IPS-11a (cell line): Measurements from ENCODE around the gene IFI27L2.
A peak's percentile ranks its signal among the peaks of the same experiment; 100 is the strongest.

Experiments
- H3K4me3 ChIP-seq: one replicate; pipeline ENCODE4 v1.5.1; 2013; ENCODE audit warnings: low read depth, low read length, control low read depth

The IFI27L2 gene

DNA sequence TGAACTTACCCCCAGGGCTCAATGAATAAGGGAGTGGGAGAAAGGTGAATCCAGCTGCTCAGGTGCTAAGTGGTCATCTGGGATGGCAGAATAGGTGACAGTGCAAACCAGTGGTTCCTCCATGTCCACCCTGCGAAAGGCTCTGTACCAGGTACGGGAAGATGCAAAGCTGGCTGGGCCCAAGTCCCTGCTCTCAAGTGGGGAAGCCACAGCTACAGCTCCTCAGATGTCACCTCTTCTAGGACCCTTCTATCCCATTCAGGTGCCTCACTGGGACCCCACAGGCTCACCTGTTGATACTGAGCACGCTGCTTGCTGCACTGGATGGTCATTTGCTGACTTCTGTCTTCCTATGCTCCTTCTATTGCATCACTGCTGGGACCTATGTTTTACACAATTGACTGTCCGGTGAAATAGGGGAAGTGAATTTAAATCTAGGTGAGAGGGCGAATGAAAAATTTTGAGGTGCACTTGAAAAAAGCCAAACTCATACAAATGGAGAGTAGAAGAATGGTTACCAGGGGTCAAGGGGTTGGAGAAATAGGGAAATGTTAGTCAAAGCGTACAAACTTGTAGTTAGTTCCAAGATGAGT is 24.4 kb upstream of the IFI27L2 start:
- no peak overlapping the region for H3K4me3 ChIP-seq

DNA sequence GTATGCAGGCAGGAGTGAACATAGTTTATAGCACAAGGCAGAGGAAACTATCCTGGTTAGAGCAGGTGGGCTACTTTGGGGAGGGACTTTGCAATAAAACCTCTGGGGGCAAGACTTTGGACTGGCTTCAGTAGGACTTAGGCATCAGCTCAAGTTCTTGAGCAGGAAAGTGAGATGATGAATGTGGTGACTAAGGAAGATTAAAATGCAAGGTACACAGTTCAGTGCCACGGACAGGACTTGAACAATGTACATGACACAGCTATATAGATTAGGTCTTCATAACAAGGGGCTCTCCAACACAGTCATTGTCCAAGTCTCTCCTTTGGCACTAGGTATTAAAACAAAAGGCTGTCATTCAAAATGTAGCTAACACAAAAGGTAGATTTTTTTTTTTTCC is 23.3 kb upstream of the IFI27L2 start:
- no peak overlapping the region for H3K4me3 ChIP-seq

DNA sequence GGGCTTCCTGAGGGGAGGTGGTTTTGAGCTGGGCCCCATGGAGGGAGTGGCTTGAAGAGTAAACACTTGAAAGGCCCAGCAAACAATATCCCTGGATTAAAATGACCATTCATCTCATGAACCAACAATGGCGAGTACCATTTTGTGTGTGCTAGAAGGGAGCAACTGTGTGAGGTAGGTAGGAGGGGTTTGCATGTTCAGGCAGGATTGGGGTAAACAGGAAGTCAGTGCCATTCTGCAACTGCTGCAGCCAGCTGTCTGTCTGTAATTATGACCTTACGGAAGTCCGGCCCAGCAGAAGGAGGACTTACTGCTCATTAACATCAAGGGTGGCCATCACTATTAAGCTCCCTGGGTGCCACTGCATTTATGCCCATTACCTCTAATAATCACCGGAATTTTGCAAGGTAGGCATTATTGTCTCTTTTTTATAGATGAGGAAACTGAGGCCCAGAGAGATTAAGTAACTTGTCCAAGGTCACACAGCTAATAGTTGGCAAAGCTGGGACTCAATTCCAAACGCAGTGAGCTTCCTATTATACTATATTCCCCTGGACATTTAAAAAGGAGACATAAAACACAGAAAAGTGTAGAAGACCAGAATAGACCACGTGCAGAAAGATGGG is 16.6 kb upstream of the IFI27L2 start:
- H3K4me3 ChIP-seq = no peak overlapping the region

DNA sequence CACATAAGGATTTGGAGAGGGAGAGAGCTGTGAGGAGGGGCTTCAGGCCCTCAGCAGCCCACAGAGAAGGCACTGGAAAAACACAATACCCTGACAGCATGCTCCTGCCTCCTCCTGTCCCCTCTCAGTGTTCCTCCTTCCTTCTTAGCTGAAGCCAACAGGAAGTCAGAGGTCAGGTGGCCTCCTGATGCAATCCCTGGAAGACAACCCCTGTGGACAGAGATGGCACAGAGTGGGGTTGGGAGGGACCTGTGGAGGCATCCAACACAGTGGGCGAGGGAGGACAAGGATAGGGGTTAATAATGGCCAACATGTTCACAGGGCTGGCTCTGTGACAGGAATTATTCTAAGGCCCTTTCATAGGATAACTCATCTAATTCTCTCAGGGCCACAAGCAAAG is 15.4 kb upstream of the IFI27L2 start:
- no peak overlapping the region for H3K4me3 ChIP-seq

DNA sequence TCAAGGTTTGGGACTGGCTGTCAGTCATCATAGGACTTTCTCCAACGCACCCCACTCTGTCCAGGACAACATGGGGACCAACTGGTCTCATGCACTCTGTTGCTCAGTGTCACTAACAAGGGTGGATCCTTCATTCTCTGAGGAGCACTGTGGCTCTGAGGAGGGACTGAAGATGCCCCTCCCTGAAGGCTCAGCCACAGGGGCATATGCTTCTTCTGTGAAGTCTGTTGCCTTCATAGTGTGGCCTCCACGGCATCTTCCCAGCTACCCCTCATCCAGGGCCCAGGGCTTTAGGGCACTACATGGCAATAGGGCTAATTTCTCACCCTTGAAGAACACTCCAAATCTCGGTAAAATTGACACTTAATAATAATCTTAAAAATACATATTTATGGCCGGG is 14.3 kb upstream of the IFI27L2 start:
- no peak overlapping the region for H3K4me3 ChIP-seq

DNA sequence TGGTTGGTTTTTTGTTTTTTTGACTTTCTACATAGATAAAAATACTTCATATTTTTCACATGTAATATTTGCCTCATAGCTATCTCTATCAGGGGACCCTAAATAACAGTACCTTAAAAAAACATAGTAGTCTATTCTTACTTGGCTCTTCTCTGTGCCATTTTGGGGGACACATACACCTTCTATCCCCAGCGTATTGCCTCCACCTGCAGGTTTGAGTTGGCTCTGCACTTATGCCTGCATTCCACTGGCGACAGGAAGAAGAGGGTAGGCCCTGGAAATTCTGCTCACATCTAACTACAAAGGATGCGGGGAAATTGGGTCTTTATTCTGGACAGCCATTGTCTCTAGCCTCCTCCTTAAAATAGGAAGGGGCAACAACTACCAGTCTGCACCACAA is 13.8 kb upstream of the IFI27L2 start:
- no peak overlapping the region for H3K4me3 ChIP-seq

DNA sequence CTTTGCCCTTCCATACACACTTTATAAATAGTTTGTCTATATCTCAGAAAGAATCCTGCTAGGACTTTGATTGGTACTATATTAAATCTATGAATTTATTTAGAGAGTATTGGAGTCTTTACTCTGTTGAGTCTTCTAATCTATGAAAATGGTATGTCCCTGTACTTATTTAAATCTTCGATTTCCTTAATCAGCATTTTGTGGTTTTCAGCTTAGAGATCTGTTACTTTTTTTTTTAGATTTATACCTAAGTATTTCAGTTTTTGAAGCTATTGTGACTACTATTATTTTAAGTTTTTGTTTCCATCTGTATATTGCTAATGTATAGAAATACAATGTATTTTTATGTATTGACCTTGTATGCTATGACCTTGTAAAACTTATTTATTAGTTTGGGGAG is 13.4 kb upstream of the IFI27L2 start:
- H3K4me3 ChIP-seq = no peak overlapping the region

DNA sequence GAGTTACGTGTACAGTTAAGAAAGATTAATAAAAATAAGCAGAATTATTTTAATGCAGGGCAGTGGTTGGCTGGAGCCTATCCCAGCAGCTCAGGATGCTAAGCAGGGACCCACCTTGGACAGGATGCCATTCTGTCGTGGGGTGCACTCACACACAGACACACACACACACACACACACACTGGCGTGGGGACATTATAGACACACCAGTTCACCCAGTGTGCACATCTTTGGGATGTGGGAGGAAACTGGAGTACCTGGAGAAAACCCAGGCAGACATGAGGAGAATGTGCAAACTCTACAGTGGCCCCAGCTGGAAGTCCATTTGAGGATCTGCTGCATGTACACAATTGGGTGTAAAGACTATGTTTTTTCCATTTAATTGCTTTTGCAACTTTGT is 12.8 kb upstream of the IFI27L2 start:
- H3K4me3 ChIP-seq = no peak overlapping the region

DNA sequence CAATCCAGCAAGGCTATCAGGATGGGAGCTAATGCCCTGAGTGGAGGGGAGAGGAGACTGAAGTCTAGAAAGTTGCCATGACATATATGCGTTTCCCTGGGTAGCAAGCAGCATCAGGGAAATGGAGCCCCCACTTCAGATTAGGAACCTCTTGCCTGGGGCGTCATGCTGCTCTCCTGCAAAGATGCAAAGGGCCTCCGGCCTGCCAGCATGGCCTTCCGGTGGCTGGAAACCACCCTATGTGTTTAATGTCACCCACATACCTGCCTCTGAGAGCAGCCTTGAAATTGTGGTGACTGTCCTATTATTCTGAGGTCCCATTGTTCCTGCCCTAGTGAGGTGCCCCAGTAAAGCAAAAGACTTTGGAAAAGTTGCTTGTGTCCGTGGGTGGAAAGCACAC is 10.0 kb upstream of the IFI27L2 start:
- no peak overlapping the region for H3K4me3 ChIP-seq

DNA sequence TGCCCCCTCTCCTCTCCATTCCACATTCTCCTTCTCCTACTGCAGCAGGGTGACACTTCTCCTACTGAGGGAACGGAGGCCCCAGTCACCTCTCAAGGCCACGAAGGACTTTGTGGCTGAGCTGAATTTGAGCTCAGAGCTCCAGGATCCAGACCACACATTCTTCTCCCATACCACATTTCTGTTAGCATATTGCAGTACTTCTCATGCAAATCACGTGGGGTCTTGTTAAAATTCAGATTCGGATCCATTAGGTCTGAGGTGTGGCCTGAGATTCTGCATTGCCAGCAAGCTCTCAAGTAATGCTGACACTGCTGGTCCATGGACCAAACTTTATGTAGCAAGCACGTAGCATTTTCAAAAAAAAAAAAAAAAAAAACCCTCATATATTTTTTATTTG is 9.6 kb upstream of the IFI27L2 start:
- H3K4me3 ChIP-seq = no peak overlapping the region

DNA sequence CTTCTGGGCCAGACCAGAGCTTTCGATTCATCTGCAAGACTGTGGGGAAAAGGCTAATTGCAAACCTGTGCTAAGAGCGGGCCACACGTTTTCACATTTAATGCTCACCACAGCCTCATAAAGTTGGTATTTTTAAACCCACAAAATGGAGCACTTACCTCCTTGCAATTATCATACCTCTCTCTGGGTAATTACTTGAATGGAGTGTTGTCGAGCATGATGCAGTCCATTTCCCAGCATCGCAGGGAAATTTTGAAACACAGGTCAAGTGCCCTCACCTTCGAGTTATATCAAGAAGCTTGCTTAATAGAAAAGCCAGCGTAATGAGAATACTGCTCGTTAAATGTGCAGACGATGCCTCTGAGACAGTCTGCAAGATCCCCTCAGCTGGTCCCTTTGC is 8.8 kb upstream of the IFI27L2 start:
- no peak overlapping the region for H3K4me3 ChIP-seq

DNA sequence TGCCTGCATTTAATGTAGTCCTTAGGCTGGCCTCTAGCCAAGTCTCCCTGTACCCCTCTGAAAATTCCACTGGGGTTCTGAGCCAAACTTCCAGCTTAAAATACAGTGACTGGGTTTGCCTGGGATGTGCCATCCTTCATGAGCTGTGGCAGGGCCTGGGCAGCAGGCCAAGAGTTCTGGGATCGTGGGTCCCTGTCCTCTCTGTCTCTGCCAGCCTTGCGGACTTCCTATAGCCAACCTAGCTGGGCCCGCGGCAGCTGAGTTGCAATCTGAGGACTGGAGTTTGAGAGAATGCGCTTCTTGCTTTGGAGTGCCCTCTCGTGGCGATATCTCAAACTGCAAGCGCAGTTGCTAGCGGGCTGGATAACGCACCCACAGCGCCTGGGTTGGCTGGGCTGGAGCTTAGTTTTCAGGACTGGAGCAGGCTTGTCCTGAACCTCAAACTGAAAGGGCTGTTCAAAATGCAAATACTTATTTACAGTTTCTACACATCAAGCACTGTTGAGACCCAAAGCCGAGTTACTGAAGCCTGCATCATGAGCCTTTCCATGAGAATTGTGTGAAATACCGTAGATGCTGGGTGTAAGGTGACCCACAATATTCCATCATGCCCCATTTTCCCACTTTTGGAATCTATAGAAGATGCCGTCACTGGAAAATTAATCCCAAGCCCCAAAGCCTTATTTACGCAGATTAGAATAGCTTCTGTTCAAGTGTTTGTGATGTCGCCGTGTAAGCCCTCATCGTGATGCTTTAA is 7.3 kb upstream of the IFI27L2 start:
- no peak overlapping the region for H3K4me3 ChIP-seq

DNA sequence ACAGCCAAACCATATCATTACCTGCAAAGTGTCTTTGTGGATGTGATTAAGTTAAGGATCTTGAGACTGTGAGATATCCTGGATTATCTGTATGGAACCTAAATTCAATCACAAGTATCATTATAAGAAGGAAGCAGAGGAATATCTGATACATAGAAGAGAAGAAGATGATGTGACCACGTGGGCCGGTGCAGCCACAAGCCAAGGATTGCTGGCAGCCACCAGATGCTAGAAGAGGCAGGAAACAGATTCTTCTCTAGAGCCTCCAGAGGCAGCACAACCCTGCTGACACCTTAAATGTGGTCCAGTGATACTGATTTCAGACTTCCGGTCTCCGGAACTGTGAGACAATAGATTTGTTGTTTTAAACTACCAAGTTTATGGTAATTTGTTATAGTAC is 6.1 kb upstream of the IFI27L2 start:
- no peak overlapping the region for H3K4me3 ChIP-seq

DNA sequence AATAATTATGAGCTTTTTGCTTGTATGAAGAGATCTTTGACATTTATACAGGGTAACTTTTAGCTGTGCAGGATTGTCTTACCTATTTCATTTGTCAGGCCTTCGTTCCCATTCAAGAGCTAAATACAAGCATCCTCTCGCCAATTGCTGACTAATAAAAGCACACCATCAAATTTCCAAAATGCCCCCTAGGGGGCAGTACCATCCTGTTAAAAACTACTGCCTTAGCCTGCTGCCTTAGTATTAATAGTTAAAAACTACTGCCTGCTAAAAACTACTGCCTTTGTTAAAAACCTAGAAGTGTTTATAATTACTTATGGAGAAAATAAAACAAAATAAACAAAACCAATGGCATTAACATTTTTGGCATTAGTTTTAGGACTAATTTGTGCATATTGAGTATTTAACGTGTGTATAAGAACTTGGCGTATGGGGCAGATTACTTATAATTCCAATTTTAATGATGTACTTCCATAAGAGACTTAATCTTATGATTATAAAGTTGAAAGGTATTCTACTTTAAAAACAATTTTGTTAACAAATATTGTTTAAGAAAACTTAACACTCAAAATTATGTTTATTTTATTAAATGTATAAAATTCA is 3.0 kb upstream of the IFI27L2 start:
- H3K4me3 ChIP-seq = no peak overlapping the region

DNA sequence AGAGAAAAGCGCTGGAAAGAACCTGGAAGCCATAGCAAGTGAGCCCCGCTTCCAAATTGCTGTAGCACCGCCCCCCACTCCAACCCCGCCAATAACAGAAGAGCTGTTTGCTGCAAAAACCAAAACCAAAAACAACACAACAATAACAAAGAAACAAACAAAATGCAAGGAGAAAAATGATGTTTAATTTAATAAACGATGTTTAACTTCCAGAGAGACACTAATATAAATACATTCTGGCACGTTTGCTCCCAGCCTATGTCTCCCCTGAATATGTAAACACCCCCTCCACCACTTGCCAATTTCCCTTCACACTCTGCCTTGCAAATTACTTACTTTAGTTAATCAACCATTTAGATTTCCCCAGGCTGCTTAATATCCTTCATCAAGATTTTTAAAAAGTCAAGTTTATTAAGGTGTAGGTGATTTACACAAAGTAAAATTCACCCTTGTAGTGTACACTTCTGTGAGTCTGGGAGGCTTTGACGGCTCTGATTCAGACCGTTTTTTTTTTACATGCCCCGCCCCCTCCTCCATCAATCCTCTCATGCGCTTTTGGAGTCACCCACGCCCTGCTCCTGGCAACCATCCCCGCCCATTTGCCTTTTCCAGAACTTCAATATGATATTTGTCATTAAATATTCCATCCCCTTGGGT is 482 bp upstream of the IFI27L2 start:
- peak overlapping the region; percentile 78 for H3K4me3 ChIP-seq

DNA sequence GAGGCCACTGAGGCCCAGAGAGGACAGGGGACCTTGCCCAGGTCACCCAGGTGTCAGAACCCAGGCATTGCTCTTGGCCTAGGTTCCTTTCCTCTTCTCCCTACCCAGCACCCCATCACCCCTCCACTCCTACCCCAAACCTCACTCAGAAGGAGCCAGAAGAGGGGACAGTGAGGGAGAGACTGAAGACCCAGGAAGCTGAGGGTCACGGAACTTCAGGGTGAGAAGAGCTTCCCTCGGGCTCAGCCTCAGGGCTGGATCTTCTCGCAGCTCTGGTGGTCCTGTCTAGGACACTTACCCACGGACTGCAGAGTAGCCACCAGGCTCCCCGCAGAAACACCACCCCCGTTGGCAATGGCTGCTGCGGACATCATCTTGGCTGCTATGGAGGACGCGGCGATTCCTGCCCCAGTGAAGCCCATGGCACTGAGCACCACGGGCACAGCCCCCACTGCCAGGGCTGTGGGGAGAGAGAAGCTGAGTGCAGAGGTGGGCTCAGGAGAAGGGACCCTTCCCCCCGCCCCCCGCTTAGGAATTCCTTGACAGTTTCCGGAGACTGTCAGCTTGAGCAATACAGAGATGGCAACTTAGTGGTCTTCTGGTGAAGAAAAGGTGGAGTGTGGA is 1.1 kb downstream of the IFI27L2 start:
- peak overlapping the region; percentile 78 for H3K4me3 ChIP-seq

DNA sequence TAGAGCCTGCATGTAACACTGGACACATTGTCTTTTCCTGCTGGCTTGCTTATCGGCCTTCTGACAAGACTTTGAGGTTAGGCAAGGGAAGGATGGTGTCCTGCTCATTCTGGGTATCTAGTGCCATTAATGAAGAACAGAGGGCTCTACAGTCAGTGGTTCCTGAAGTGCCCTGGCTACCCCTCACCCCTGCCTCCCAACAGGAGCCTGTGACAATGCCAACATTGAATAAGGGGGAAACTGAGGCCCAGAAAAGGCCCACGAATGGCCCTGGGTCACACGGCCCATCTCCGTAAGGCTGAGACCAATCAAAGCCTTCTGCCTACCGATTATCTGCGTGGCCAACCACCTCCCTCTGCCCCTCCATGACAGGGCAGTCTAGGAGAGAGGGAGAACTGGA is 2.1 kb downstream of the IFI27L2 start:
- no peak overlapping the region for H3K4me3 ChIP-seq

DNA sequence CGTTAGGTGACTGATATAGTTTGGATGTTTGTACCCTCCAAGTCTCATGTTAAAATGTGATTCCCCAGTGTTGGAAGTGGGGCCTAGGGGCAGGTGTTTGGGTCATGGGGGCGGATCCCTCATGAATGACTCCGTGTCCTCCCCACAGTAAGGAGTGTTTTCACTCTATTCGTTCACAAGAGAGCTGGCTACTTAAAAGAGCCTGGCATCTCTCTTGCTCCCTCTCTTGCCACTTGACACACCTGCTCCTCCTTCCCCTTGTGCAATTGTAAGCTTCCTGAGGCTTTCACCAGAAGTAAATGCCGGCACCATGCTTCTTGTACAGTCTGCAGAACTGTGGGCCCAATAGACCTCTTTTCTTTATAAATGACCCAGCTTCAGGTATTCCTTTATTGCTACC is 2.6 kb downstream of the IFI27L2 start:
- no peak overlapping the region for H3K4me3 ChIP-seq

DNA sequence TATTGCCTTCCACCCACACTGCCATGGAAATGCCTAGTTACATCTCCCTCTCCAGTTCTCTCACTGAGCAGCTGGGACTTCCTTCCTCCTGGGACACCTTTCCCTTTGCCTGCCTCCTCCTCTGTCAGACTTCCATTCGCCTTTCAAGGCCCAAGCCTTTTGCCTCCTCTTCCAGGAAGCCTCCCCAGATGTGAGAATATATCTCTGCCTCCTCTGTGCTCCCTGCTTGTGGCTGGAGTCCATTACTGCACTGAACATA is 3.1 kb downstream of the IFI27L2 start:
- H3K4me3 ChIP-seq = no peak overlapping the region

DNA sequence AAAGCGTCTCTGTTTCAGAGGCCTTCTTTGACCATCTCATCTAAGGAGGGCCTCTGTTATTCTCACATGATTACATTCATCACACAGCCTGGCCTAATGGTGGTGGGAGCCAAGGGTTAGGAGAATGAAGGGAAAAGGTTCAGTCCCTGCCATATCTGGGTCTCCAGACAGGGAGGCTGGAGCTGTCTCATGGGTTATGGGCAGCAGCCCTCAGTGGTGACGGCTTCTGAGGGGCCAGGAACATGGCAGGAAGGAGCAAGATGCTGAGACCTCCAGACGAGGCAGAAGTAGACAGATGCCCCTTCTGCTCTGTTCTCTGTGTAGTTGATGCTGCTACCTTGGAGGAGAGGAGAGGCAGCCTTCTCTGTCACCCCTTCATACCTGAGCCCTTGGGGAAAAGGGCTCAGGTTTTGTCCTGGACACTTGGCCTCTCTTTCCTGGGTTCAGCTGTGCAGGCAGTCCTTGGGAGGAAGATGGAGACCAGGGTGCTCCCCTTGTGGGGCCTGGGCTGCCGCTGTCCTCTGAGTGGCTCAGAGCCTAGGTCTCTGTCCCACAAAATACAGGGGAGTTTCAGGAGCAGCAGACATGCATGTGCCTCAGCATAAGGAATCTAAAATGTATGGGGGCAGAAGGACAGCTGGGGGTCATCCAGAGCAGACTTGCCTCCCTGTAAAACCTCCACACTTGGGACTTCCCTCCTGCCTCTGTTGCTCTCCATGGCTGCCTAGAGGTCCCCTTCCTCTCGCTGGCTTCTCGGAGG is 3.6 kb downstream of the IFI27L2 start:
- H3K4me3 ChIP-seq = no peak overlapping the region
